Vagina (tissue), 2 donors: ENCODE data around the gene CYYR1. TPM values are rescaled to one million over a fixed set of nuclear protein-coding genes. Genes with fewer than 3 reads are reported as not detected.

Experiments used
- DNase-seq, 2 donors: peaks; one replicate each; pipeline ENCODE4 v3.0.0-alpha.2; 2017; ENCODE audit errors: extremely low spot score in 2 of 2
- H3K27ac ChIP-seq: fragments of 200-600 bp; sonication (generic); one replicate; pipeline ENCODE4 v1.5.1; 2019
- H3K27me3 ChIP-seq: fragments of 200-600 bp; sonication (generic); one replicate; pipeline ENCODE4 v1.5.1; 2019
- H3K36me3 ChIP-seq, 2 donors: fragments of 200-600 bp; sonication (generic); one replicate each; pipeline ENCODE4 v1.5.1; 2017 to 2019
- H3K4me1 ChIP-seq: fragments of 200-600 bp; sonication (generic); one replicate; pipeline ENCODE4 v1.5.1; 2019
- H3K4me3 ChIP-seq, 2 donors: fragments of 200-600 bp; sonication (generic); 1 replicate in 1 of 2; 2 replicates in 1 of 2; pipeline ENCODE4 v1.5.1; 2016 to 2019
- H3K9me3 ChIP-seq: fragments of 200-600 bp; sonication (generic); one replicate; pipeline ENCODE4 v1.5.1; 2019
- POLR2A ChIP-seq, 2 donors: fragments of 450-650 bp; IDR thresholded peaks; one replicate each; pipeline ENCODE4 v1.6.1; 2017; ENCODE audit warnings: antibody characterized with exemption in 2 of 2, mild to moderate bottlenecking in 2 of 2, moderate library complexity in 2 of 2
- POLR2AphosphoS5 ChIP-seq, 2 donors: sonication (generic); formaldehyde crosslinking; IDR thresholded peaks; one replicate each; pipeline ENCODE4 v1.9.0; 2017; ENCODE audit warnings: antibody characterized with exemption in 2 of 2, mild to moderate bottlenecking in 2 of 2, low read depth in 1 of 2; ENCODE audit not compliant: insufficient read depth in 1 of 2
- intact Hi-C: fragments of 100-400 bp; cut with DNase I; formaldehyde crosslinking; loops from one replicate; pipeline ENCODE4 v1.15.1; 2023
- total RNA-seq: library from RNA; depleted of rRNA; stranded (reverse); fragments of >200 nt; gene quantifications from one replicate; pipeline ENCODE4 v1.2.3, GENCODE V29; 2016
- TF ChIP-seq, protein P1 (sequence below), 3 experiments: fragments of 450-650 bp in 2 of 3; fragments of 200-600 bp in 1 of 3; sonication (generic) in 1 of 3; IDR thresholded peaks; one replicate each; pipeline ENCODE4 v1.5.1; 2017 to 2019; ENCODE audit warnings: antibody characterized with exemption in 3 of 3, mild to moderate bottlenecking in 2 of 3, moderate library complexity in 2 of 3

CYYR1 gene
- 12.3 TPM for total RNA-seq

DNA sequence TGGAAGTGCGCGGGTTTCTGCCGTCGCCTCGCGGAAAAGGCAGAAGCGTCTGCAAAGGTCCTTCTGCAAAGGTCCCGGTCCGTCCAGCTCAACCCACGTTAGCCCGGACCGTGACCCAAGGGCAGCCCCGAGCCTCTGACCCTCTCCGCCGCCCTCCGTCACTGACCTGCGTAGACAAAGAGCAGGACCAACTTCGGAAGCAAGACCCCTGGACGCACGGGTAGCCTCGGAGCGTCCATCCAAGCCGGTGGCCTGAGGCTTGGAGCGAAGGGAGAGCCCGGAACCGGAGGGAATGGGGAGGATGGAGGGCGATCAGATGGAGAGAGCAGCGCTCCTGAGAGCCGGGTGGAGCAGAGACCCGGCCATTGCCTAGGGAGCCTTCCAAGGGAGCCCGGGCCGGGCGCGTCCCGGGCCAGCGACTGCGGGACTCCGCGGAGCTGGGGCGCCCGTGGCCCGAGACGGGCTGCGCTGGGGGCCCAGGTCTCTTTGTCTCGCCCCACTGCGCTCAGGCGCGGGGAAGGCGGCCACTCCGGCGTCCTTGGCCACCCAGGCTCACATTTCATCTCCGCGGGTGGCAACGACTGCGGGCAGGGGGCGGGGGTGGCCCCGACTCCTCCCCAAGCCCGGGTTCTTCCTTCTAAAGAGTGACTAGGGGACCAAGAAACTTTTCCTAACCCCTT is at the start of gene CYYR1:
CYYR1 (minus strand) TSS at position 585 of the 680 bp plus-strand sequence; CDS start at position 239, 346 bp downstream.
- no peaks in the 10 kb centered on the region for H3K9me3 ChIP-seq
- peak within 1 kb of the TSS; percentile 83 for H3K27ac ChIP-seq
- H3K4me3 ChIP-seq = peak within 1 kb of the TSS; percentile 41 to 50
- TF ChIP-seq POLR2A (IDR thresholded peaks at IDR 0.05) = no peak
- TF ChIP-seq, protein P1, sequence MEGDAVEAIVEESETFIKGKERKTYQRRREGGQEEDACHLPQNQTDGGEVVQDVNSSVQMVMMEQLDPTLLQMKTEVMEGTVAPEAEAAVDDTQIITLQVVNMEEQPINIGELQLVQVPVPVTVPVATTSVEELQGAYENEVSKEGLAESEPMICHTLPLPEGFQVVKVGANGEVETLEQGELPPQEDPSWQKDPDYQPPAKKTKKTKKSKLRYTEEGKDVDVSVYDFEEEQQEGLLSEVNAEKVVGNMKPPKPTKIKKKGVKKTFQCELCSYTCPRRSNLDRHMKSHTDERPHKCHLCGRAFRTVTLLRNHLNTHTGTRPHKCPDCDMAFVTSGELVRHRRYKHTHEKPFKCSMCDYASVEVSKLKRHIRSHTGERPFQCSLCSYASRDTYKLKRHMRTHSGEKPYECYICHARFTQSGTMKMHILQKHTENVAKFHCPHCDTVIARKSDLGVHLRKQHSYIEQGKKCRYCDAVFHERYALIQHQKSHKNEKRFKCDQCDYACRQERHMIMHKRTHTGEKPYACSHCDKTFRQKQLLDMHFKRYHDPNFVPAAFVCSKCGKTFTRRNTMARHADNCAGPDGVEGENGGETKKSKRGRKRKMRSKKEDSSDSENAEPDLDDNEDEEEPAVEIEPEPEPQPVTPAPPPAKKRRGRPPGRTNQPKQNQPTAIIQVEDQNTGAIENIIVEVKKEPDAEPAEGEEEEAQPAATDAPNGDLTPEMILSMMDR (IDR thresholded peaks at IDR 0.05) = no peak
- no peak for TF ChIP-seq POLR2AphosphoS5 (IDR thresholded peaks at IDR 0.05; ENCODE audit: insufficient read depth in 1 of 2, low read depth in 1 of 2)
- H3K27me3 ChIP-seq = no peaks in the 10 kb centered on the region
- H3K4me1 ChIP-seq = no peaks in the 10 kb centered on the region
- no peaks in the 10 kb centered on the region for H3K36me3 ChIP-seq
- intact Hi-C loops = no loop called here
- DNase-seq = no peak

DNA sequence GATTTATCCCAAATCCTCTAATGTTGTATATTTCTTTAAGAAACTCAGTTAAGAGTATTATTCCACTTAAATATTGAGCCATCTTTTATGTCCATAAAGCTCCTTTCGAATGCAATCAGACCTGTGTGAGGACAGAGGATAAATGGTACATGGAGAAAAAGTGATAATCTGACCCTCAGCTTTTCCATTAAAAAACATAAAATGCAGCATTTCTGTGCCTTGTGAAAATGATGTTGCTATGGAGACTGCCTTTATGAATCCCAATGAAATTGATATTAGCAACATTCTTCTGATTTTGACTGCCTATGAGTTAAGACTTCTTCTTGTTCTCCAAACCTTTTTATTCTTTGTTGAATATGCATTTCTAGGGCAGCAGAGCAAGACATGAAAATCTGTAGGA is 44.1 kb upstream of the CYYR1 start:
- Histone ChIP-seq H3K4me3 (no peak overlapping the region), H3K9me3 (no peaks in the 10 kb centered on the region), H3K27me3 (no peaks in the 10 kb centered on the region), H3K4me1 (no peaks in the 10 kb centered on the region), H3K27ac (no peak overlapping the region), H3K36me3 (no peaks in the 10 kb centered on the region)
- DNase-seq = no peak
- TF ChIP-seq, protein P1 (IDR thresholded peaks at IDR 0.05) = no peak
- TF ChIP-seq POLR2AphosphoS5 (IDR thresholded peaks at IDR 0.05; ENCODE audit: insufficient read depth in 1 of 2, low read depth in 1 of 2) (no peak), POLR2A (IDR thresholded peaks at IDR 0.05) (no peak)
- intact Hi-C loops = no loop called here

DNA sequence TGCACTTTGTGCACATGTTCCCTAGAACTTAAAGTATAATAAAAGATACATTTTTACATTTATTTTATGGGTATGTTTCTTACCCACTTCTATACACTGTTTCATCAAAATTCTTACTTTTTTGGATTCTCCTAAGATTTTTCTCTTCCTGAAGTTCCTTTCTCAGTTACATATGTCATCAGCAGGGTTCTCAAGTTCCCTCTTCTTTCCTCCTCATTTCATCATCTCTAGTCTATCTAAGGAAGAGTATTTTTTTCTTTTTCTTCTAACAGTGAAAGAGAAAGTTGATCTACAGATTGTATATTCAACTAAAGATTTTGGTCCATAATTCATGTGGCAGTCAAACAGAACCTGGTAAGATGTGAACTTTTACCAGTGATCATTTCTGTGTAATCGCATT is 41.2 kb upstream of the CYYR1 start:
- intact Hi-C loops = no loop called here
- Histone ChIP-seq H3K9me3 (no peaks in the 10 kb centered on the region), H3K27me3 (no peaks in the 10 kb centered on the region), H3K4me3 (no peak overlapping the region), H3K36me3 (no peaks in the 10 kb centered on the region), H3K27ac (no peak overlapping the region), H3K4me1 (no peaks in the 10 kb centered on the region)
- no peak for TF ChIP-seq POLR2AphosphoS5 (IDR thresholded peaks at IDR 0.05; ENCODE audit: insufficient read depth in 1 of 2, low read depth in 1 of 2)
- TF ChIP-seq, protein P1 (IDR thresholded peaks at IDR 0.05) = no peak
- no peak for TF ChIP-seq POLR2A (IDR thresholded peaks at IDR 0.05)
- DNase-seq = no peak

DNA sequence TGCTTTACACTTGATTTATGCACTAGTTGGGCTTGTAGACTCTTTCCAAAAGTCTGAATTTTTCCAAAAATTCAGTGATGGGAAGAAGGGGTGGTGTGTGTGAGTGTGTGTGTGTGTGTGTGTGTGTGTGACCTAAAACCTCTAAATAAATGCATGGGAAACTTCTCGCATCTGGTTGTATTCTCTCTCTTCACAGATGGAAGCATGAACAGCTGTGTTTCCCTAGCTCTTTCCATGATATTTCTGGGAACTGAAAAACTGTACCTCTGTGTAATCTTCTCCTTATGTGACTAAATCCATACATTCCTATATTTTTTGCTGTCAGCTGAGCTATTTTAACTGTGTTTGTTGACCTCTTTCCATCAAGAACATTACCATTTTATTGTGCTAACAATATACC is 26.2 kb upstream of the CYYR1 start:
- no peaks in the 10 kb centered on the region for H3K27me3 ChIP-seq
- H3K9me3 ChIP-seq = no peaks in the 10 kb centered on the region
- intact Hi-C loops = no loop called here
- no peaks in the 10 kb centered on the region for H3K4me1 ChIP-seq
- TF ChIP-seq POLR2AphosphoS5 (IDR thresholded peaks at IDR 0.05; ENCODE audit: insufficient read depth in 1 of 2, low read depth in 1 of 2) = no peak
- TF ChIP-seq, protein P1 (IDR thresholded peaks at IDR 0.05) = no peak
- no peak for TF ChIP-seq POLR2A (IDR thresholded peaks at IDR 0.05)
- H3K4me3 ChIP-seq = no peak overlapping the region
- no peak for DNase-seq
- H3K36me3 ChIP-seq = no peaks in the 10 kb centered on the region
- H3K27ac ChIP-seq = no peak overlapping the region

DNA sequence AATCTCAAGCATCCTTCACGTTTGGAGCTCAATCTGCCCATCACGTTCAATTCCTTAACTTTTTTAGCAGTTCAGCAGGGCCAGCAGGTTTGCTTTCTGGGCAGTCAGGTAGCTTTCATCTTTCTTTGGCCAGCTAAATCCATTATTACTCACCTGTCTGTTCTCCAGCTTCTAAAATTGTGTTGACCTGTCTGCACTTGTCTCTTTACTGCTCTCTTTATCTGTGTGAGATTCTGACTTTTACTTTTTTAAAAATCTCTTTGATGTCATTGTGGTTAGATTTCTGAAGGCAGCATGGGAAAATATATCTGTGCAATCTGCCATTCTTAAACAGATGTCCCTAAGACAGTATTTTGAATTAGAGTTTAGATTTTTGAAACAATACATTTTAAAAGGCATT is 24.9 kb upstream of the CYYR1 start:
- no peak overlapping the region for H3K4me3 ChIP-seq
- no peaks in the 10 kb centered on the region for H3K36me3 ChIP-seq
- TF ChIP-seq, protein P1 (IDR thresholded peaks at IDR 0.05) = no peak
- no peak for TF ChIP-seq POLR2A (IDR thresholded peaks at IDR 0.05)
- DNase-seq = no peak
- H3K27me3 ChIP-seq = no peaks in the 10 kb centered on the region
- H3K4me1 ChIP-seq = no peaks in the 10 kb centered on the region
- H3K9me3 ChIP-seq = no peaks in the 10 kb centered on the region
- no peak overlapping the region for H3K27ac ChIP-seq
- intact Hi-C loops = no loop called here
